Activated naive CD8-positive, alpha-beta T cell treated with anti-CD3 and anti-CD28 coated beads for 36 hours (primary cell): Measurements from ENCODE around the gene GRB10. TPM values are rescaled to one million over a fixed set of nuclear protein-coding genes. Genes with fewer than 3 reads are reported as not detected.

Source experiments
- DNase-seq: peaks from one replicate; pipeline ENCODE4 v3.0.0; 2021
- H3K27ac Mint-ChIP-seq: one replicate; pipeline ENCODE4 v1.8.0; 2022; ENCODE audit warnings: mild to moderate bottlenecking, moderate library complexity, mixed read lengths
- H3K27me3 Mint-ChIP-seq: one replicate; pipeline ENCODE4 v1.8.0; 2022; ENCODE audit warnings: mild to moderate bottlenecking, mixed read lengths
- H3K36me3 Mint-ChIP-seq: one replicate; pipeline ENCODE4 v1.8.0; 2021; ENCODE audit warnings: mild to moderate bottlenecking, mixed read lengths
- H3K4me1 Mint-ChIP-seq: one replicate; pipeline ENCODE4 v1.8.0; 2021; ENCODE audit warnings: mixed read lengths
- H3K4me3 Mint-ChIP-seq: one replicate; pipeline ENCODE4 v1.8.0; 2022; ENCODE audit warnings: mild to moderate bottlenecking, moderate library complexity, mixed read lengths
- H3K9me3 Mint-ChIP-seq: one replicate; pipeline ENCODE4 v1.8.0; 2022; ENCODE audit warnings: mixed read lengths
- total RNA-seq, 2 experiments: library from RNA; stranded (reverse); gene quantifications; one replicate each; pipeline ENCODE4 v1.2.3, GENCODE V29; 2021

GRB10 gene
- total RNA-seq, 2 experiments from 2014 or later = 2.4 to 2.5 TPM

DNA sequence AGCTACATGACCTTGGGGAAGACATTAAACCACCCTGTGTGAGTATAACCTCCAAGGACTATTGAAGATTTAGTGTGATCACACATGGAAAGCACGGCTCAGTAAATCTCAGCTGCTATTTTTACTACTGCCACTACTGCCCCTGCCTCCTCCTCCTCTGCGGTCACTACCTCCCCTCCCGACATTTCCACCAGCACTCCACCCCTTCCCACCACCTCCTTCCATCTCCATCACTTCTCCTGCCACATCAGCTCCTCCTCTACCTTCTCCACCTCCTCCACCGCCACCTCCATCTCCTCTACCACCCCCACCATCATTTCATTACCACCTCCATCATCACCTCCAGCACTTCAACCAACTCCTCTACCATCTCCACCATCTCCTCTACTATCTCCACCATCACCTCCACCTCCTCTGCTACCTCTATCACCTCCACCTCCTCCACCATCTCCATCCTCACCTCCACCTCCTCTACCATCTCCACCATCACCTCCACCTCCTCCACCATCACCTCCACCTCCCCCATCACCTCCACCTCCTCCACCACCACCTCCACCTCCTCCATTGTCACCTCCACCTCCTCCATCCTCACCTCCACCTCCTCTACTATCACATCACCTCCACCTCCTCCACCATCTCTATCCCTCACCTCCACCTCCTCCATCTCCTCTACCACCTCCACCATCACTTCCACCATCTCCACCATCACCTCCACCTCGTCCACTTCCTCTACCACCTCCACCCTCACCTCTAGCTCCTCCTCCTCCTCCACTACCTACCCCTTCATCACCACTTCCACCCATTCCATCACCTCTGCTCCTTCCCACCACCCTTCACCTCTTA is 69.4 kb downstream of the GRB10 start:
- DNase-seq = no peak
- no peaks in the 10 kb centered on the region for H3K9me3 Mint-ChIP-seq
- no peaks in the 10 kb centered on the region for H3K36me3 Mint-ChIP-seq
- peaks cover 7% of the 10 kb centered on the region for H3K27me3 Mint-ChIP-seq
- H3K4me3 Mint-ChIP-seq = no peak overlapping the region
- H3K4me1 Mint-ChIP-seq = peaks cover 2% of the 10 kb centered on the region
- no peak overlapping the region for H3K27ac Mint-ChIP-seq

GRCh38 chr7:50712252-50713122 is 70.2 kb downstream of the GRB10 start:
- peaks cover 7% of the 10 kb centered on the region for H3K27me3 Mint-ChIP-seq
- DNase-seq = no peak
- no peak overlapping the region for H3K4me3 Mint-ChIP-seq
- peaks cover 2% of the 10 kb centered on the region for H3K4me1 Mint-ChIP-seq
- no peaks in the 10 kb centered on the region for H3K36me3 Mint-ChIP-seq
- H3K9me3 Mint-ChIP-seq = no peaks in the 10 kb centered on the region
- H3K27ac Mint-ChIP-seq = no peak overlapping the region

DNA sequence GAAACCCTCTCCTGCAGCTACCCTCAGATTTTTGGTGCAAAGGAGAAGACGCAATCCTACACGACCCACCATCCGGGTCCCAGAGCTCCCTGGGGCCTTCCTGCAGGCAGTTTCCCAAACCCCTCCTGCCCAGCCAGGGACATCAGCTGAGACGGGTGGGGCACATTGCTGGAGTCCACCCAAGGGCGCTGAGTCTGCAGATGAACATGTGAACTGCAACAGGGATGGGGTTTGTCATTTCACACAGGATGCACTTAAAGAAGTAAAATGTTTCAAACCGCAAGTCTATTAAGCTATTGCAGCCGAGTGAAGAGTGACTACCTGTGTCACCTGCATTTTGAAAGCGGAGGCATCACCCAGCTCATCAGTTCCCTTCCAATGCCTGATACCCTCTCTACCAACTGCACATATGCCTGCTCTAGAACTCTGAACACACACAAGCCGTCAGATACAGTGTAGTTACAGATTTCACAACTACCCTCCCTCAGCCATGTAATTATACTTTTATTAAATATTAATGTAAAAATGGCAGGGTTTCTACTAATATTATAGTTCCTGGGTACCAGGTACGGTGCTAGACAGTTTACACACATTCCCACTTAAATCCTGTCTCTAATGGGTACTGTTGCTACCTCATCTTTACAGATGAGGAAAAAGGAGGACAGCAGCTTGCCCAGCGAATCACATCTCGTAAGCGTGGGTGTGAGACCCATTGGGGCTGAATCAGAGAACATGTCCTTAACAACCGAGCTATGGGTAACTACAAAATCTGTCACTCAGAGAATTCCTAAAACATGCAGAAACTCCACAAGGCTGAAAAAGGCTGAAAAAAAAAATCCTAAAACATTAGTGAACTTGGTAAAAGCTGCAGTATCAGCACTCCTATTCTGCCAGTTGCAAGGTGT is 71.2 kb downstream of the GRB10 start:
- no peak for DNase-seq
- H3K4me1 Mint-ChIP-seq = peaks cover 2% of the 10 kb centered on the region
- no peak overlapping the region for H3K4me3 Mint-ChIP-seq
- no peak overlapping the region for H3K27ac Mint-ChIP-seq
- no peaks in the 10 kb centered on the region for H3K9me3 Mint-ChIP-seq
- H3K36me3 Mint-ChIP-seq = no peaks in the 10 kb centered on the region
- H3K27me3 Mint-ChIP-seq = peaks cover 7% of the 10 kb centered on the region

DNA sequence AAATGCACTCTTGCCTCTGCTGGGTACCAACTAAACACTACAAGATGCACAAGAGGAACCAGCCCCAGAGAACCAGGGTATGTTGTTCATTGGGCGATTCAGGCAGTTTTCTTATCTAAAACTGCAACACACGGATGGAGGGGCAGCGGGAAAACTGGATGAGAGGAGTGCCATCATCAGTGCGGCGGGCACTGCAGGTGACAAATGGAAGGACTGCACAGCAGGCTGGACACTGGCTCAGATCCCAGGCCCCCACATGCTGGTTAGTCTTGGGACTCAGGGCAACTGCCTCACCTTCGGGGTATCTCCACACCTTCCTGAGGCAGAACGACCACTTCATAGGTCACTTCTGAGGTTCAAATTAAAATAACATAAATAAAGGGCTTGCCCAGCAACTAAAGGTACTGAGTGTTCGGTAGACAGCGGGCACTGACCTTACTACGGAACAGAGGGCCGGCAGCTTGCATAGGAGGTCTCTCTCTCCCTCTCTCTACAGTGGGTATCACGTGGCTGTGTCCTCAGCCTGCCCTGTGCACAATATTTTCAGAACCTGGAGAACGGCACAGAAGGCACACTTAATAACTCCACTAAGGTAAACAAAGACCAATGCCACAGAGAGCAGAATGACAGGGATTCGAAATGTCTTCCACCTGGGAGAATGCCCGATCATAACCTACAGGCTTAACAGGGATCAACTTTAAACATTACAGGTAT is 72.1 kb downstream of the GRB10 start:
- Mint-ChIP-seq H3K27ac (no peak overlapping the region), H3K27me3 (peaks cover 7% of the 10 kb centered on the region), H3K4me1 (peaks cover 2% of the 10 kb centered on the region), H3K36me3 (no peaks in the 10 kb centered on the region), H3K9me3 (no peaks in the 10 kb centered on the region), H3K4me3 (no peak overlapping the region)
- DNase-seq = no peak

DNA sequence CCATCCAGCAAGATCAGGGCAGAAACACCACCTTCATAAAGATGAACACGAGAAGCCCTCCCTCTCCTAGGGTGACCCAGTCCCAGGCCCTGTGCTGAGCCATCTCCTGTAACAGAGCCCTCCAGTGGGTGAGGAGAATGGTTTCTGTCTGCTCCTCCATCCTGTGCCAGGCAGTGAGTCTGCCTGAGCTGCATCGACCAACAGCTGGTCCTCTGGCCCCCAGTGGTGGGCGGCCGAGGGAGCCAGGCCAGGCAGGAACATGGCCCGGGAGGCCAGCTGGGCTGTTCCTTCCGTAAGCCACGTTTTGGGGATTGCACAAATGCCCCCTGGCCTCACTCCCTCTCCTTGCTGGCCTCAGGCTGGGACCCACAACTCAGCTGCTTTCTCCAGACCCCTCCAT is 73.5 kb downstream of the GRB10 start:
- H3K27me3 Mint-ChIP-seq = peaks cover 7% of the 10 kb centered on the region

DNA sequence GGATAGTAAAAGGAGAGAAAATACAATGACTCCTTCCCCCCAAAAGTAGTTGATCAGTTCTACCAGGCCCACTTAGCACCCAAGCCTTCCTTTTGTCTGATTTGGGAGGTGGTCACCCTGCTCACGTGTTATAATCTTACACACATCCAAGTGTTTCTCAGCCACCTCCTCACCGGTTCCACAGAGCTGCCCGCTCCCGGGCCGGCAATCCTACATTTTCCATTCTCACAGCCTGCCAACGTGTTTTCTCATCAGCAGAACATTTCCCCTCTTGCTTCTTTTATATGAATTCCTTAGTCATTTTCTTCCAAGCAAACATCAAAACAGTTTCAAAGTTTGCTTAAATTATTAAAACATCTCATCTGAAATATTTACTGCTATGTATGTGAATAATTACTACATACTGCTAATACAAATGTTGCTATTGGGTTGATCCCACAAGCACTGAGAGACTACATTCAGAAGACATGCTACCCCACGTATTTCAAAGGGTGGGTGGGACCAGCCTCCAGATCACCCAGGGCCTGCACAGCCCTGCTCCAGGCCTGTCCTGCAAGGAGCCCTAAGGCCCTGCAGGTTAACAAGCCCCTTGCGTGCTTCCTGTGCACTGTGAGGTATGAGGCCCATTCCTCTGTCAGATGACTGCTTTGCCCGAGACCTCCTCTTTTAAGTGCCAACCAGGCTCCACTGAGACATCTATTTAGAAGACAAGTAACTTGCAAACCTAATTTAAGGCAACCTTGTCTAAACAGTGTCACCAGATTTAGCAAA is 75.3 kb downstream of the GRB10 start:
- Mint-ChIP-seq H3K27me3 (peaks cover 3% of the 10 kb centered on the region), H3K4me1 (no peaks in the 10 kb centered on the region), H3K9me3 (no peaks in the 10 kb centered on the region), H3K4me3 (no peak overlapping the region), H3K36me3 (no peaks in the 10 kb centered on the region), H3K27ac (no peak overlapping the region)
- DNase-seq = no peak

More for the DNA sequence above, 73.5 kb downstream of the GRB10 start:
- Mint-ChIP-seq H3K4me1 (peaks cover 2% of the 10 kb centered on the region), H3K36me3 (no peaks in the 10 kb centered on the region), H3K27ac (no peak overlapping the region), H3K4me3 (no peak overlapping the region), H3K9me3 (no peaks in the 10 kb centered on the region)
- DNase-seq = no peak

GRCh38 chr7:50706469-50706937 is 76.2 kb downstream of the GRB10 start:
- Mint-ChIP-seq H3K27ac (no peak overlapping the region), H3K36me3 (no peaks in the 10 kb centered on the region), H3K4me1 (no peaks in the 10 kb centered on the region), H3K27me3 (peaks cover 3% of the 10 kb centered on the region), H3K9me3 (no peaks in the 10 kb centered on the region), H3K4me3 (no peak overlapping the region)
- no peak for DNase-seq

GRCh38 chr7:50704844-50705243 is 77.9 kb downstream of the GRB10 start:
- Mint-ChIP-seq H3K4me3 (no peak overlapping the region), H3K27me3 (peaks cover 2% of the 10 kb centered on the region), H3K27ac (no peak overlapping the region), H3K36me3 (no peaks in the 10 kb centered on the region), H3K9me3 (no peaks in the 10 kb centered on the region), H3K4me1 (peaks cover 3% of the 10 kb centered on the region)
- no peak for DNase-seq

- H3K27ac Mint-ChIP-seq = no peak overlapping the region
- DNase-seq = no peak
- H3K36me3 Mint-ChIP-seq = no peaks in the 10 kb centered on the region
- H3K9me3 Mint-ChIP-seq = no peaks in the 10 kb centered on the region
- H3K4me1 Mint-ChIP-seq = peaks cover 6% of the 10 kb centered on the region
- H3K27me3 Mint-ChIP-seq = no peaks in the 10 kb centered on the region
- H3K4me3 Mint-ChIP-seq = no peak overlapping the region
Observed at GRCh38 chr7:50703654-50704053, 79.0 kb downstream of the GRB10 start.

- no peak overlapping the region for H3K4me3 Mint-ChIP-seq
- no peaks in the 10 kb centered on the region for H3K36me3 Mint-ChIP-seq
- no peak overlapping the region for H3K27ac Mint-ChIP-seq
- peaks cover 9% of the 10 kb centered on the region for H3K4me1 Mint-ChIP-seq
- no peaks in the 10 kb centered on the region for H3K9me3 Mint-ChIP-seq
- H3K27me3 Mint-ChIP-seq = no peaks in the 10 kb centered on the region
- DNase-seq = no peak
Observed at GRCh38 chr7:50699143-50699542, 83.6 kb downstream of the GRB10 start.

GRCh38 chr7:50697748-50698147 is 84.9 kb downstream of the GRB10 start:
- Mint-ChIP-seq H3K27me3 (no peaks in the 10 kb centered on the region), H3K36me3 (no peaks in the 10 kb centered on the region), H3K27ac (no peak overlapping the region), H3K4me1 (peaks cover 9% of the 10 kb centered on the region), H3K4me3 (no peak overlapping the region), H3K9me3 (no peaks in the 10 kb centered on the region)
- DNase-seq = no peak

GRCh38 chr7:50696810-50697582 is 85.7 kb downstream of the GRB10 start:
- Mint-ChIP-seq H3K27ac (peak overlapping the region; percentile 54), H3K4me3 (no peak overlapping the region), H3K36me3 (no peaks in the 10 kb centered on the region), H3K27me3 (no peaks in the 10 kb centered on the region), H3K4me1 (peaks cover 9% of the 10 kb centered on the region), H3K9me3 (no peaks in the 10 kb centered on the region)
- DNase-seq = no peak

GRCh38 chr7:50695026-50695425 is 87.7 kb downstream of the GRB10 start:
- H3K9me3 Mint-ChIP-seq = no peaks in the 10 kb centered on the region
- H3K27me3 Mint-ChIP-seq = no peaks in the 10 kb centered on the region
- peaks cover 5% of the 10 kb centered on the region for H3K4me1 Mint-ChIP-seq
- DNase-seq = no peak
- no peak overlapping the region for H3K4me3 Mint-ChIP-seq
- H3K27ac Mint-ChIP-seq = no peak overlapping the region
- no peaks in the 10 kb centered on the region for H3K36me3 Mint-ChIP-seq
